HG02840 (cell line): Measurements from ENCODE around the gene PCMTD2.
"Not testable (repeated sequence)": the region's sequence is repeated elsewhere in the genome, so short reads cannot be mapped to it uniquely, and the experiment has no call there.

Source experiments
- ATAC-seq: cut with Tn5 transposase; IDR thresholded peaks from one replicate; pipeline ENCODE4 v1.9.1; 2021; ENCODE audit warnings: mild to moderate bottlenecking, moderate library complexity, moderate number of reproducible peaks; ENCODE audit not compliant: unreplicated experiment, low FRiP score

Gene PCMTD2

GRCh38 chr20:64223526-64224067, 32.0 kb upstream of the PCMTD2 start:
- no peak for ATAC-seq

- no peak for ATAC-seq
Observed at GRCh38 chr20:64224351-64225170, 31.0 kb upstream of the PCMTD2 start.

- no peak for ATAC-seq
Observed at GRCh38 chr20:64225171-64225595, 30.4 kb upstream of the PCMTD2 start.

GRCh38 chr20:64225828-64226598, 29.5 kb upstream of the PCMTD2 start:
- no peak for ATAC-seq

GRCh38 chr20:64226686-64227580, 28.6 kb upstream of the PCMTD2 start:
- no peak for ATAC-seq

- no peak for ATAC-seq
Observed at GRCh38 chr20:64228086-64228653, 27.4 kb upstream of the PCMTD2 start.

- no peak for ATAC-seq
Observed at GRCh38 chr20:64228751-64229506, 26.6 kb upstream of the PCMTD2 start.

GRCh38 chr20:64229507-64230061, 26.0 kb upstream of the PCMTD2 start:
- no peak for ATAC-seq

- ATAC-seq = no peak
Observed at GRCh38 chr20:64230461-64231145, 24.9 kb upstream of the PCMTD2 start.

- ATAC-seq = no peak
Observed at GRCh38 chr20:64231621-64232550, 23.7 kb upstream of the PCMTD2 start.

GRCh38 chr20:64232794-64233193, 22.8 kb upstream of the PCMTD2 start:
- ATAC-seq = no peak

- ATAC-seq = no peak
Observed at GRCh38 chr20:64233725-64234124, 21.8 kb upstream of the PCMTD2 start.

GRCh38 chr20:64234291-64234791, 21.2 kb upstream of the PCMTD2 start:
- no peak for ATAC-seq

GRCh38 chr20:64234921-64235565, 20.5 kb upstream of the PCMTD2 start:
- not testable (repeated sequence) for ATAC-seq

GRCh38 chr20:64236137-64237088, 19.1 kb upstream of the PCMTD2 start:
- no peak for ATAC-seq

GRCh38 chr20:64237316-64237715, 18.2 kb upstream of the PCMTD2 start:
- no peak for ATAC-seq
